ENCODE measurements around the gene MYH6.
"Not testable (repeated sequence)": the region's sequence is repeated elsewhere in the genome, so short reads cannot be mapped to it uniquely, and the experiment has no call there.

The MYH6 gene

GRCh38 chr14:23414254-23414653 lies 6.2 kb upstream of the MYH6 start:
- no peak for DNase-seq (ENCODE audit: low spot score)

GRCh38 chr14:23413681-23414080 lies 5.6 kb upstream of the MYH6 start:
- DNase-seq (ENCODE audit: low spot score): no peak

DNA sequence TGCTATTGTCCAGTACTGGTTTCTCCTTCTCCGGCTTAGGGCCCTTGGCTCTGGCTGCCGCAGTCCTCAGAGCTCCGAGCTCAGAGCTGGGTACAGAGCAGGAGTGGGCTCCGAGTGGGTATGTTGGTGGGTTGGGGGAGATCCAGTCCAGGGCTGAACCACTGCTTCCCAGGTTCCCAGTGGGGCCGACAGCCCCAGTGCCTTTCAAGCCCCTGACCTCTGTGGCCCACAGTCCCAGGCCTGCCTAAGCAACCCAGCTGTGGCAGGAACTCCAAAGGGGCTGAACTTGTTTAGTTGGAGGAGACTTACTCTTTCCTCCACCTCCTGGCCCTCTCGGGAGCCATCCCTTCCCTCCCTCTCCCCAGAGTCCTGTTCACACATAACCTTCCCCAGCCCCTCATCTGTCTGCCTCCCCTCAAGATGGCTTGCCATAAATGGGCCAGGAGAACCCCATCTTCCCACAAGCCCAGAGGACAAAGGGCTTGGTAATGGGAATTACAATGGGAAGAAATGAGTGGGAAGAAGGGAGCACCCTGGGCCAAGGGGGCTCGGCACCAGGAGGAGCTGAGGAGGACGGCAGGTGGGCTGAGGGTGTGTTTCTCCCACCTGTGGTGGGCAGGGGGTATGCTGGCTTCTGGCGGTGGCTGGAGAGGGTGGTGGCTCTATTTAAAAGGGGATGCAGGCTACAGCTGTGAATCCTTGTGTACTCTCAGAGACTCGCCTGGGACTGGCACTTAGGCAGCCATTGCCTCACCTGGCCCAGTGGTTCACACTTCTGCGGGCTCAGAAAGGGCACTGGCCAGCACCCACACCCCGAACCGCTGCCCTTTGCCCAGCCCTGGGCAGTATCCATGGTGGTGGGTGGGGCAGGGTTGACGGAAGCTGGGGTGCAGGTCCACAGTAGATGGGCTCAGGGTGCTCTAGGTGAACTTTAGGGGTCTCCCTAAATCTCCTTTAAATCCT lies 3.8 kb upstream of the MYH6 start:
- no peak for DNase-seq (ENCODE audit: low spot score)

DNA sequence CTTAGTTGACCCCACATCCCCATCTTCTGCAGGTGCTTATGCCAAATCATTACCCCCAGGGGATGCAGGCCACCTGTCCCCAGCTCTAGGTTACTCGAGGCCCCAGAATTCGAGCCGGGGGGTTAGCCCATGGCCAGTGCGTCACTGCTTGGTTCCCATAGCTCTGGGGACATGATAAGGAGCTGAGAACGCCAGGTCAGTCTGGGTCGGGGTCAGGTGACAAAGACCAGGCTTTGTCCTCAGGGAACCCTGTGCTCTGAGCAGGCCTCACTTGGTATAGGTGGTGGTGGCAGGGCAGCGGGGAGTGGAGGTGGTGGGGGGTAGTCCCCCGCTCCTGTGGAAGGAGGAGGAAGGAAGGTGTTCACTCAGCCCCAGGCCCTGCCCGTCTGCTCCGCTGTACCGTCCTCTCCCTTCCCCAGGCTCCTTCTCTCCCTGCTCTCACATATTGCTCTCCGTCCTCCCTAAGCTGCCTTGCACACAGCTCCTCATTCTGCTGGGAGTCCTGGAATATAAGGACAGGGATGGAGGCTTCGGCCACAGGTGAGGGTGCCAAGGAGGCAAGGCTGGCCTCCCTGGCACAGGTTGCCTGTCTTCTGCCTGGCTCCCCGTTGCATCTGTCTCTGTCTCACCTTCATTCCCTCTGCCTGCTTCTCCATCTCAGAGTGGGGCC lies 2.0 kb upstream of the MYH6 start:
- no peak for DNase-seq (ENCODE audit: low spot score)

DNA sequence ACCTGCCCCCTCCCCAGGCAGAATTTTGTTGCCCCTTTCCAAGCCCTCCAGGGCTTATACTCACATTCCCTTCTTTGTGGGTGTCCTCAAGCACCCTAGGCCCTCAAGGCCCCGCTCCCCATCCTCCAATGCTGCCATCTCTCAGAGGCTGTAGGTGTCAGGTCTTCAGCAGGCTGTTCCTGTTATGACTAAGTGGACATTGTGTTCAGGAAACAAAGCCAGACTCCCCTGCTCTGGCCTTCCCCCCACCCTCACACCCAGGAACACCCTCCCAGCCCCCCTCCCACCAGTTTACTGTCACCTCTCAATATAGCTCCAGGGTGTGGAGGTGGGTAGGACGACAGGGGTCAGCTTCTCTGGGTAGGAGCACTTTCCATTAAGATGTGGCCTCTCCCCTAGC lies 1.4 kb upstream of the MYH6 start:
- DNase-seq (ENCODE audit: low spot score): no peak

DNA sequence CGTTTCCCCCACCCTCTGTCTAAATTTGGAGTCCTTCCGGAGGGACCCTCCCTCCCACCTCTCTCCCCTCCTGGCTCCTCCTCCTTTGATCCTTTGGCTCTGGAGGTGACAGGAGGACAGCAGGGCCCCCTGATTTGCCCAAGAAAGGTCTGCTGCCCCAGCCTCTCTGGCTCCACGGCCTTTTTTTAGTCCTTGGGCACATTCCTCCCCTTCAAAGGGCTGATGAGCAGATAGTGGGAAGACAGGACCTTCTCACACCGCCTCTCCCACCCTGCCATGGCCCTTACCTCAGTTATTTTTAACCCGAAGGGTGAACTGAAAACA lies 196 bp upstream of the MYH6 start:
- no peak for DNase-seq (ENCODE audit: low spot score)

DNA sequence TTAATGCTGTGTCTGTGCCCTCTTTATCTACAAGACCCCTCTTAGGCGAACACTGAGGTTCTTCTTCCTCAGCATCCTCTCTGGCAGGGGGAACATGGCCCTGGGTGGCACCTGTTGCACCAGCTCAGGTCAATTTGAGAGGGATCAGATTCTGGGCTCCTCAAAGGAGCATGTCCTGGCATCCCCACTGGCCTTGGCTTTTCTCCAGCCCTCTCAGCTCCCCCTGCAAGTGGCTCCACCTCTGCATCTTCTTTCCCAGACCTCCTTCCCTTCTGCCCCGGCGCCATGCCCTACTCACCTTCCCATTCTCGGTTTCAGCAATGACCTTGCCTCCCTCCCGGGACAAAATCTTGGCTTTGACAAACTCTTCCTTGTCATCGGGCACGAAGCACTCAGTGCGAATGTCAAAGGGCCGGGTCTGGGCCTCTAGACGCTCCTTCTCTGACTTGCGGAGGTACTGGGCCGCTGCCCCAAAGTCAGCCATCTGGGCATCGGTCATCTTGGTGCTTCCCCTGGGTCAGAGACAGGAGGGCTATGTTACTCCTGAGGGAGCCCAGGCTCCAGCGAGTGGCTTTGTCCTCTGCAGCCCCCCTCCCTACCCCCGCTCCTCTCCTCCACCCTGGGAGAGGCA lies 1.2 kb downstream of the MYH6 start:
- DNase-seq (ENCODE audit: low spot score): no peak

GRCh38 chr14:23406244-23406643 lies 1.8 kb downstream of the MYH6 start:
- no peak for DNase-seq (ENCODE audit: low spot score)

- DNase-seq (ENCODE audit: low spot score): no peak
Observed at GRCh38 chr14:23405516-23406025, 2.5 kb downstream of the MYH6 start.

GRCh38 chr14:23405096-23405495 lies 3.0 kb downstream of the MYH6 start:
- DNase-seq (ENCODE audit: low spot score): no peak

DNA sequence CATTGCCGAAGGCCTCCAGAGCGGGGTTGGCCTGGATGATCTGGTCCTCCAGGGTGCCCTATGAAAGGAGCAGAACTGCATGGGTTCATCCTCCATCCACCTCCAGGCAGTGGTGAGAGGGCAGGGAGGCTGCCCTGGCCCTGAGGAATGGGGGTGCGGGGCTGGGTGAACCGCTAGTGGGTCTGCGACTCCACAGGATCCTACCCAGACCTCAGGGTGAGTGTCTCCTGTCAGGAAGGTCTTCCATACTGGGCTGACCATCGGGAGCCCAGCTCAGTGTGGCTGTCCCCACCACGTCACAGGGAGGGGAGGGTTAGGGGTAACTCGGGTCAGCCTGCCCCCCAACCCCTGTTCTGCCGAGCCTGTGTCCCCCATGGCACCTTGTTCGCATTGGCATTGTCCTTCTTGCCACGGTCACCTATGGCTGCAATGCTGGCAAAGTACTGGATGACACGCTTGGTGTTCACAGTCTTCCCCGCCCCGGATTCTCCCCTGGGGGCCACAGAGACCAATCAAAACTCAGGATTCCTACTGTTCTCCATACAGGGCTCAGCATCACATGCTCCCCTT lies 3.7 kb downstream of the MYH6 start:
- DNase-seq (ENCODE audit: low spot score): no peak

DNA sequence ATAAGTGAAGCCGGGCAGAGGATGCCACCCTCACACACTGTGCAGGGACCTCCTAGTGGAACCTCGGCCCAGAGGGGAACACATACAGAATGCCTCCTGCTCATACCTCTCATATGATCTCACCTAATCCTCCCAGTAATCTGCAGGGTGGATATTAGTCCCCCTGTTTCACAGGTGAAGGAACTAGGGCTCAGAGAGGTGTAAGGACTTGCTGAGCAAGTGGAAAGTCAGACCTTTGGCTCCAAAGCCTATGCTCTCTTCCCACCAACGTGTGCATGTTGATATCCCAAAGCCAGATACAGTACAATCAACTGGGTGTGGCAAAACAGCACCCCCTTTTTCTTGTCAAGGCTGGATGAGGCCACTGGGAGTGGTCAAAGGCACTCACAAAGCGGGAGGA lies 4.2 kb downstream of the MYH6 start:
- no peak for DNase-seq (ENCODE audit: low spot score)

- DNase-seq (ENCODE audit: low spot score): no peak
Observed at GRCh38 chr14:23403139-23403438, 5.0 kb downstream of the MYH6 start.

GRCh38 chr14:23402296-23403138 lies 5.6 kb downstream of the MYH6 start:
- DNase-seq (ENCODE audit: low spot score): no peak

DNA sequence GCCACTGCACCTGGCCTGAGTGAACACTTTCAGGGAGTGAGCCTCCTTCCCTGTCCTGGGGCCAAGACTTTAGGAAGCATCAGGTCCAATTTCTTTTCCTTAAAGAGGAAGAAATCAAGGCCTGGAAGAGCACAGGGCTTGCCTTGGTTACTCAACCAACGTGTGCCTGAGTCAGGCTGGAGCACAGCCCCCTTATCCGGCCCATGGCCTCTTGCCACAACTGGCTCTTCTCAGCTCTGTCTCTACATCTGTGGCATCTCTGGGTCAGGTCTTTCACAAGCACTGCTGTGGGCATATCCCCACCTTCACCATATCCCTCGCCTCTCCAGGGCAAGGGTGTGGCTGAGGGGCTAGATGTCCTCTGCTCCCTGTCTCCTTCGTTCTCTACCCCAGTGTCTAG lies 6.8 kb downstream of the MYH6 start:
- no peak for DNase-seq (ENCODE audit: low spot score)

- DNase-seq (ENCODE audit: low spot score): not testable (repeated sequence)
Observed at GRCh38 chr14:23400496-23401149, 7.5 kb downstream of the MYH6 start.

DNA sequence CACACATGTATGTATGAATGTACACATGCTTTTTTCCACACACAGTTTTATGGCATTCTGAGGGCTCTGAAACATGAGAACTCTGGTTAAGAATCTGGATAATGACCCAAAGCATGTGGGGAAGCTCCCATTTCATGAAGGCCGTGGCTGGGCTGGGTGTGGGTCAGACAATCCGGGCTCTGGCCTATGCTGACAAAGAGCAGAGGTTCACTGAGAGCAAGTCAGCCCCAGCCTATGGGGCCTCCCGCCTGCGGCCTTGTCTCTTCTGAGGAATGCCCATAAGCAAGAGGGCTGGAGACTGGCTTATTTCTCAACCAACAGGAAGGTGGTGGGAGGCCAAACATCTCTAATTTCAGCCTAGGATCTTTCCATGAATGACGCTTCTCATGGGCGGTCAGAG lies 8.5 kb downstream of the MYH6 start:
- no peak for DNase-seq (ENCODE audit: low spot score)

DNA sequence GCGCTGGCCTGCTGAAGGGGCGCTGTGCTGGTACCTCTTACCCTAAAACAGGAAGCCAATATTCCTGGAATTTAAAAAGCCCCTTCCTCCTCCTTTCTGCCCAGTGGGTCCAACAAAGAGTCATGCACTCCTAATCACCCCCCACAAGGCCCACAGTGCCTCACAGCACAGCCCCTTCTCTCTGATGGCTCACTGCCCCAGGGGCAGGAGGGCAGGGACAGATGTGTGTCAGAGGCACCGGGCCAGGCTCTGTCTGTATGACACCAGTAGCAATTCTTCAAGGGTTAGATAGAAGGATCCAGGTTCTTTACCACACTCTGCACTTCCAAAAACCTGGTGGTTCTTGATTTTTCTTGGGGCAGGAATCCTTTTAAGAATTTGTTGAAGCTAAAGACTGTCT lies 8.9 kb downstream of the MYH6 start:
- no peak for DNase-seq (ENCODE audit: low spot score)

DNA sequence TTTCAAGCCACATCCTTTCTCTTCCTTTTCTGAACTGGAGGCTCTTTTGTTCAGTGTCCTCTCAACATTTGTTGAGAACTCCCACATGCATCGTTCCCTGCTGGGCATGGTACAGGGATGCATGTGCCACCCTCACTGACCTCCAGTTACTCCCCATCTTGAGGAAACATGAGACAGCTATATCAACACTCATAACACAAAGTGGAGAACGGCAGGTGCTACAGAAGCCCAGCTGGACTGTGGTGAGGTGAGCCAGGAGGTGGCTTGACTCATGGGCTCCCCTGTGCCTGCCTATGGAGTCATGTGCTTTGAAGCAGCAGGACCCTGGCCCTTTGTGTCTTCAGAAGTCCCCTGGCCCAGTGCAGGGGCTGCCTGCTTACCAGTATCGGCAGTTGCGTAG lies 9.7 kb downstream of the MYH6 start:
- no peak for DNase-seq (ENCODE audit: low spot score)

- DNase-seq (ENCODE audit: low spot score): no peak
Observed at GRCh38 chr14:23396781-23397407, 11.2 kb downstream of the MYH6 start.

GRCh38 chr14:23396126-23396525 lies 11.9 kb downstream of the MYH6 start:
- no peak for DNase-seq (ENCODE audit: low spot score)
